Stimulated activated CD4-positive, alpha-beta T cell treated with anti-CD3 and anti-CD28 coated beads, Interleukin-2, amount 100 ng/mL, for 4 hours (primary cell): ENCODE data around the gene CTIF.

Source experiments
- DNase-seq: peaks from one replicate; pipeline ENCODE4 v3.0.0-alpha.2; 2020; ENCODE audit warnings: low read depth

Gene CTIF

DNA sequence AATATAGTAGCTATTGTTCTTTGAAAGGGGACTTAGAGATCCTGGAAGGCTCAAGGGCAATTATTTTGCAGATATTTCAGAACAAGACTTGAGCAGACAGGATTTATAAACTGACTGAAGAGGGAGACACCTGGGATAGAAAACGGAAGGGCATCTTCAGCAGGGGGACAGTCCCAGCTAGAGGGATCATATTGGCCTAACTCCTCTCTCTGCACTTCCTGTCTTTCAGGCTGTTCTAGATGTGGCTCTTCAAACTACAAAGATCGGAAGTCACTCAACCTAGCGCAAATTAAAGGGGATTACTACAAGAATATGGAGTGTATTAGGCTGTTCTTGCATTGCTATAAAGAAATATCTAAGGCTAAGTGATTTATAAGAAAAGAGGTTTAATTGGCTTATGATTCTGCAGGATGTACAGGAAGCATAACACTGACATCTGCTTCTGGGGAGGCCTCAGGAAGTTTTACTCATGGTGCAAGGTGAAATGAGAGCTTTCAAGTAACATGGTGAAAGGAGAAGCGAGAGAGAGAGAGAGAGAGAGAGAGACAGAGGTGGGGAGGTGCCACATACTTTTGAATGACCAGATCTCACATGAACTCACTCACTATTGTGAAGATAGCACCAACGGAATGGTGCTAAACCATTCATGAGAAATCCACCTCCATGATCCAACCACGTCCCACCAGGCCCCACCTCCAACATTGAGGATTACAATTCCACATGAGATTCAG, 5.3 kb upstream of the CTIF start:
- no peak for DNase-seq

DNA sequence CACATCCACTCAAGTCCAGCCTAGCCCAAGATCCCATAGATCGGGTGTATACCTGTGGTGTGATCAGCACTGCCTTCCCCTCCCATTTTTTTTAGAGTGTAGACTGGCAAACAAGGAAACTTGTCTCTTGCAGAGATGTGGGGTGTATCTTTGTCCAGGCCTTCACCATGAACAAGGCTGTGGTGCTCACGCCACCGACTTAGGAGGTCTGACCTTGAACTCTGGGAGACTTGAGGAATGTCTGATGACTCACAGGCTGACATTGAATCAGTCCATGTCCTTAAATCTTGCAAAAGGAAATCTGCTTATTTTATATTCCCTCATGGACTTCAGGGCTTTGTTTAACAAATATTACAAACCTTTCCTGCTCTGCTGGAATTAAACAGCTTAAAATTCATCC, 4.5 kb upstream of the CTIF start:
- DNase-seq, result no peak

DNA sequence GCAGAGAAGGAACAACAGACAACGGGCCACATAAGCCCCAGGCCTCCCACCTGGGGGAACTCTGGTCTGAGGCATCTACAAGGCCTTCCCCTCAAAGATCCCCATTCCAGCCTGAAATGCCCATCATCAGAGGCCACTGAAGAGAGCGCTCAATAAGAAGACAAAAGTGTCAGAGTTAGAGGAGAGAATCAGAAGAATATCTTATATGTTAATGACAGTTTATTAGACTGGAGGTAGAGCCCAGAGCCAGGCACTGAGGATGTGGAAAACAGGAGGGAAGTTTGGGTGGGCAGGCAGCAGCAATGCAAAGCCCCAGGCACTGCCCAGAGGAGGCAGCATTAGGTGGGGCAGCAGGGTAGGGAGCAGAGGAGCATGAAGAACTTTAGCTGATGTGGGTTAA, 2.9 kb upstream of the CTIF start:
- DNase-seq, result no peak

DNA sequence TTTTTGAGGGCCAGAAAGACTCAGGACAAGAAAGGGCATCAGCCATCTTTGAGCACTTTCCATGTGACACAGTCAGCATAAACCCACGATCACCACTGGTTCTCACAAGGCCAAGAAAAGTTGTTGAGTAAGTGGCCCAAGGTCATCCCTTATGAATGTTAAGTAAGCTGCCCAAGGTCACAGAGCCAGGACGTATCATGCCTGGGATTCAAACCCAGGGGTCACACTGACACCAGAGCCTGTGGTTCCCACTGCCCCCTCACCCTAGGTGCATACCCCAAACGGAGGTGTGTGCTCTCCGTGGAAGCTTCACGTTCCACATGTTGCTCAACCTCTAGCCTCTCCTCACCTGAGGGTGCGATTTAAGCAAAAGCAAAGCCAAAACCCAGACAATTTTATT, 2.3 kb upstream of the CTIF start:
- no peak for DNase-seq

DNA sequence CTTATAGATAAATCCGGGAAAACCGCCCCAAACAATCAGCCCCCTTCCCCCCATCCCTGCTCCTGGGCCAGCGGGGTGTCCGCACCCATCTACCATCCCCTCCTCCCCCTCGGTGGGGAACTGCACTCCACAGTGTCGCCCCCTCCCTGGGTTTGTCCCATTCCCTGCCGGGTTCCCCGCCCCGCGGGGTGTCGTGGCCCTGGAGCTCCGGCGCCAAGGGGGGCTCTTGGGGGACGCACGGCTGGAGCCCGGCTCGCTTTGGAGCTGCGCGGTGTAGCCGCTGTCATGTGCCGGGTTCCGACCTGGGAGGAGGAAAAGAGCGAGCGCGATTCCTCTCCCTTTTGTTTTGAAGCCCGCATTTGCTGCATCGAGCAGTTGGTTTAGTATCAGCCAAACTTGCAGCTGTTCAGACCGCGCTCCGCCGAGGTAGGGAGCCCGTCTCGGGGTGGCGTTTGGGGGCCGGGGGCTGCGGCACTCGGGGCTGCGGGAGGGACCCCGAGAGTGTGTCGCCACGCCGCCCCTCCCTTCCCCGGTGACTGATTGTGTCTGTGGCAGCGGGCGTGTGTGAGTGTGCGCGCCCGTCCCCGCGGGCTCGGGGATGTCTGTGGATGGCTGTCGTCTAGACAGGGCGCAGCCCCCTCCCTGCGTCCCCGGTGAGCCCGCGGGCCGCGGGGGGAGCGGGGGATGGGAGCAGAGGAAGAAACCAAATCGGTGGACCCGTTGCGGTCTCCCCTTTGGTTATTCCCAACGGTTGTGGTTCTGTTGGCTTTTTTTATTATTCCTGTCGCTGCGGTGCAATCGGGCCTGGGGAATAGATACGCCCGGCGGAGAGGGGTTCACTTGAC, 797 bp downstream of the CTIF start:
- DNase-seq, result peak; percentile 10

DNA sequence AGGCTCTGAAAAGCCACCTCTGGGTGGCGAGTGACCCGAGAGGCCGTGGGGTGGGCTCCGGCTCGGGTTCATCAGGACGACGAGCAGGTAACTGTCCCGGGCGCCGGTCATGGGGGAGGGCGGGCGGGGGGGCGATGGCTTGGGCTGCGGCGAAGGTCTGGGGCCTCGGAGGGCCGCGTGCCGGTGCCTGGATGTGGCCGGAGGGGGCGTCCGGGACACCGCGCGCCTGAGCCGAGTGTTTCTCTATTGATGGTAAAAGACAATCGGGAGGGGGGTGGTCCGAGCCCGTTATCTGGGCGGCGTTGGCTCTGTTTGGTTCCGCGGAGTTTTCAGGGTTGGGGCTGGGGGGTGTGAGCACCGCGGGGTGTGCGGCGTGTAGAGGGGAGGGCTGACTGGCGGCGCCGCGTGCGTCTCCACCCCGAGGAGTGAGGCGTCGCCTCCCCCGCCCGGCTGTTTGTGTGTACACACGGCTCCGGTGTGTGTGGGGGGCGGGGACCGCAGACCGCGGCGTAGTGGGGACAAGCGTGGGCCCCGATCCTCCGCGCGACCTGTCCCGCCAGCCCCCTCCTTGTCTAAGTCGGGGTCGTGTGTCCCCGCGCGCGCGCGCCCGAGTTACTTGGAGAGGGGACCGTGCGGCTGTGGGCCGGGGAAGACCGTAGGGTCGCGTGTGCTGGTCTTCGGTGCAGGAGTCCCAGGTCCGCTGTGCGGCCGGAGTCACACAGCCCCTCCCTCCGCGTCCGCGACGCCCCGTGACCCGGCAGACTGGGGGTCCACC, 1.6 kb downstream of the CTIF start:
- DNase-seq, result peak; percentile 61

DNA sequence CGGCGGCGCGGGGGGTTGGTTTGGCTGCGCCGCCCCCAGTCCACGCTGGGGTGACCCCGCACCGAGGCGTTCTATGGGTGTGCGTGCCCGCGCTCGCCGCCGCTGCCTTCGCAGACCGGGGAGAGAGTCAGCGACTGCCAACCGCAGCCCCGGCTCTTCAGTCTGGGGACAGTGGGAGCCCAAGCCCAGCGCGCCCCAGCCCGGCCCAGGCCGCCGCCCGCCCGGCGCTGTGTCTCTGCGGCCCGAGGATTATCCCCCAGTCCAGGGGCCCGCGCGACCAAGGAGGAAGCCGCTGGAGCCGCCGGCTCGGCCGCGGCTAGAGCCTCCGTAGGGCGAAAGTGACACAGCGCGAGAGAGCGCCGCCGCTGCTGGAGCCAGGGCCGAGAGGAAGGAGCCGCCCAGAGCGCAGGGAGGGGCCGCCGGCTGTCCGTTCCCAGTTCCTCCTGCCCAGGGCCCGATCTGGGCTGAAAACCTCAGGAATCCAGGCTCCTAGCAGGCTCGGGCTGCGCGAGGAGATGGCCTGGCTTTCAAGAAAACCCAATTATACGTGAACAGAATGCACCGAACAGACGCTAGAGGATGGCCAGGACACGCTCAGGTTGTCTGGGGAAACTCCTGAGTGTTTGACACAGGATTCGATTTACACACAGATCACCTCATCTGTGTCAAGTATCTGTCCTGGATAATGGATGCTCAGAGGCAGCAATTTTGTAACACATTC, 2.4 kb downstream of the CTIF start:
- peak; percentile 2 for DNase-seq

DNA sequence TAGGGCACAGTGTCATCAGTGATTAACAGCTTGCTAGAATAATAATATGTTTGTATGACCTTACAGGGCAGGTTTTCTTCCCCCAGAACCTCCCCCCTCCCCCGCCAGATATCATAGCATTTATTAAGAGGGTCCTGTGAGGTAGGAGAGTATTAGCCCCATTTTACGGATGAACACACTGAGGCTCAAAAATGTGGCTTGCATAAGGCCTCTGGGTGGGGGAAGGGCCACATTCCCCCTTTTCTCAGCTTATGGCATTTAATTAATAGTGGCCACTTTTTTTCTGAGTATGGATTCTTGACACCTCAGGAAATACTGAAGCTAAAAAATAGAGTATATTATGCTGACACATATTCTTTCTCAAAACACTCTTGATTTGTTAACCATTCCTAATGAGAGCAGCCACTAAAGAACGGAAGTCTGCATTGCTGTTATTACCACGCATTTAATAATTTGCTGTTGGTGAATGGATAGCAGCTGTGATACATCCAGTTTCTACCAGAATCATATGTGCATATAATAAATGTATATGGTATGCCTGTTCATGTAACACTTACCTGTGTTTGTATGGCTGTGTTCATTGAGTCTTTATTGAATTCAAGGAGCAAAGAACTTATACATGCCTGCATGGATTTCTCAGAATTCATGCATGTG, 3.0 kb downstream of the CTIF start:
- no peak for DNase-seq

DNA sequence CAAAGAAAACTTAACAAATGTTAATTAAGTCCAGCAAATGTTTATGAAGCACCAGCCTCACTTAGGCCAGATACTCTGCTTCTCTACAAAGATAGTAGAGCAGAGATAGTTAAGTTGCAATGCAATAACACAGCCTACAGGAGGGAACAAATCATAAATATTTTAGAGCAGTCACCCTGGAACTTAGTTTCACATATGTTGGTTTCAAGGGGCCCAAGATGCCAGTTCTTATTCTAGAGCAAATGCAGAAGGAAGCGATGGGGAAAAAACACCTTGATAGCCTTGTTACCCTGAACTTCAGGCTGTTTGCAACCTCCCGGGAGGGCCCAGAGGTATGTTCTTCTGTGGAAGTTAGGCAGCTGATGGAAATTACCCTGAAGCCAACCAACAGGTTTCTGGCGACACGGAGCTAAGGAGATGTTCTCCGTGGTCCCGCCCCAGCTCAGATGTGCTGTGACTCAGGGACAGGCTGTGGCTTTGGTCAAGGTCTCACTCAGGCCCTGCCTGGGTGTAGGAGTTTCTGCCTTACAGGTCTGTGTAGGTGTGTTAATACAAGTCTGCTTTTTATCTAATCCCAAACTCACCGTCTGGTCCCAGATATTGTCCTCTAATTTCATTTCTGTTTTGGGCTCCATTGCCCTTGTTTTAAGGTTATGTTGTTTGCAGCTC, 3.8 kb downstream of the CTIF start:
- no peak for DNase-seq

DNA sequence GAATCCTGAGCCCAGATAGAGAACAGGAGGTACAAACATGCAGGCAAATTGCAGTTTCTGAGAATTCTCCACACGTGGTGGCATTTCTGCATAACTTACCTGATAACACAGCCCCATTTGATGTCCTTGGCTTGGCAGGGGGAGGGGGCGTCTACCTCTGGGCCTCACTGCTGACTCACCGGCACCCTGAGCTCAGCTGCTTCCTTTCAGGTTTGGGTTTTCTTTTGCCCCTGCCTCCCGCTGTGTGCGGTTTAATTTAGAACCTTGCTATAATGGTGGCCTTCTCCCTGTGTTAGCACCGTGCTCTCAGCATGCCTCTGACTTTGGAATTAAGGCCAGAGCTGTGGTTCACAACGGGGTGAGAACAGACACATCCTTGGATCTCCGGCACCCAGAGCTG, 4.4 kb downstream of the CTIF start:
- peak; percentile 34 for DNase-seq

DNA sequence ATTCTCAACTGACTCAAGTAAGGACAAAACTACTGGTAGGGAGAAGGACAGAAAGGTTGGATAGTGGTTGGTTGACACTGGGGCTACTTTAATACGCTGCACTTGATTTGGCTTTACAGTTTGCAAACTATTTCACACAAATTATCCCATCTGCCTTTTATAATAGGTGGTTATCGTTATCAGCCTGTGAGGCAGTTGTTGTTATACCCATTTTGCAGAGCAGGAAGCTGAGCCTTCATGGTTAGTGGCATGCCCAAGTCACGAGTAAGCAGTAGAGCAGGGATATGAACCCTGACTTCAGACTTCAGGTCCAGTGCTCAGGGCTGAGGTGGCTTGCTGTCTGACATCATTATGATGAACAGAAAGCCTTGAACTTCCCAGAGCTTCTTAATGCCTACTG, 5.3 kb downstream of the CTIF start:
- DNase-seq, result no peak

DNA sequence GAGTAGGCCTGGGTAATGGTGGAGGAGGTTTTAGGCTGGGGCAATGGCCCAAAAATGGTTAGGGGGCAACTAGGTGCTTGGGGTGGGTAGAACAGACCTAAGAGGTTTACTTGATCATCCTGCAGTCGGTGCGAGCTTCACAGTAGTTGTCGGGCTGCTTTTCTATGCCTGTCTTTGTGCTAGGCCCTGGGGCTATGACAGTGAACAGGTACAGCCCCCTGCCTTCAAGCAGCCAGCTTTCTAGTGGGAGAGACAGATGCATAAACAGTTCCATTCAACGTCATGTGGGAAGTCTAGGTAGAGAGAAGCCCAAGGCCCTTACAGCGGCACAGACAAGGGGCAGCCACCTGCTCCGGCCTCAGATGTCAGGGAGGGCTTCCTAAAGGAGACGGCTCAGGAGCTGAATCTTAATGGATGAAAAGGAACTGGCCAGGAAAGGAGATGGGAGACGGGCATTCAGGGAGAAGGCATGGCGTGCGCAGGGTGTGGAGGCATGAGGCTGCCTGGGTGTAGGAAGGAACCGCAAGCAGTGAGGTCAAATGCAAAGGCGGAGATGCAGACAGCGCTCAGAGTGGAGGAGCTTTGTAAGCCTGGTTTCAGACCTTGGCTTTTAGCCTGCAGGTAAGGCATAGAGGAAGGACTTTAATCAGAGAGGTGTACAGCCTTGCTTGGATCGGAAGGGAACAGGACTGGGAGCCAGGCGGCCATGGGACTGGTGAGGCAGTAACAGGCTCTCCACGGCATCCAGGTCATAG, 6.0 kb downstream of the CTIF start:
- DNase-seq, result no peak

DNA sequence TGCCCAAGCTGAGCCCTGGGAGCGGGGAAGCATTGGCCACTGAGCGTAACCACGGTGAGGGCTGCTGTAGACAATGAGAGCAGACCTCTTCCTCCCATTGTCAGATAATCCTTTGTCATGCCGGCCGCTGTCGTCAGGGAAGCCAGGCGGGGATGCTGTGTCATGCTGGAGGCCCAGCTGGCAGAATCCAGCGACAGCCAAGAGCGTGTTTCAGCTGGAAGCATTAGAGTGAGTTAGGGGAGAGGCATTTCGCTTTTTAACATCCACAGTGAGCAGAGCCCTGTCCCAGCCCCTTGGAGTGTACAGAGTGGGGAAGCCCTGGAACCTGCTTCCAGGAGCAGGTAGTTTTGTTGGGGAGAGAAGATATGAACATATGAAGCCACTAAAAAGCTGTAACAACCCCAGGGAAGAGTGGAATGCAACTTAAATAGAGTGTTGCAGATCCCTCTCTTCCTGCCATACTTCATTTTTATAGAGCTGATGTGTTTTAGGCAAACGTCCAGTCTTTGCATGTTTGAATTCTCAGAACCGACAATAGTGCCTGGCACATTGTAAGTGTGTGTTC, 7.0 kb downstream of the CTIF start:
- no peak for DNase-seq

DNA sequence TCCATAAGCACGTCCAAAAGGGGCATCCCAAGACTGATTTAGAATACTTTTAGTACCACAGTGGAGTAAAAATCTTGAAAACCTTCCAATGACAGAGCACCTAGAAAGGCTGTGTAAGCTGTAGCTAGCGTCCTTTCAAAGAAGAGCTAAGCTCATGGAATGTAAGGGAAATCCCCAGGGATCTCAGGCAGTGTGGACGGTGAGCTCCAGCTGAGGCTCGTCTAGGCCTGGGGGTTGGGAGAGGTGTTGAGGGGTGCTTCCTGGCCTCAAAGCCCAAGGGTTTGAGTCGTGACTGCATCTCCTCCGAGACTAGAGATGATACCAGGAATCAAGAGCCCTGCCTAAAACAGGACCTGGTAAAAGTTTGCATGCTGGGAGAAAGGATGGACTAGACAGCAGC, 7.6 kb downstream of the CTIF start:
- DNase-seq, result no peak

DNA sequence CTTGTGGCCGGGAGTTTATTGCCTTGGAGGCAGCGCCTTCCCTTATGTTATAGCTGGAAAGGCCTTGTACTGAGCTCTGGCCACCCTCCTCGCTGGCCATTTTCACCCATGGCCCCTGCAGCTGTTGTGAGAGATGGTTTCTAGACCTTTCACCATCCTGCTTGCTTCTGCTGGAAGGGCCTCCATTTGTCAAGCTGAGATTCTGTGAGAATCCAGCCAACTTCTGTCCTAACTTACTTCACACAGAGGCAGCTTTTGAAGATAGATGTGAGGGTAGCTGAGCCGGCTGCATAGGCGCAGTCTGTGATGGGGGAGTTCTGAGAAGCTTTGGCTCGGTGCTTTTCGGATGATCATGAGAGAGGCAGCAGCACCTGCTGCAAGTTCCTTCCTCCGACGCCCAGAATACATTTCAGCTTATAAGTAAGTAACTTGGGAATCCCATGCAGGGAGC, 8.7 kb downstream of the CTIF start:
- DNase-seq, result no peak

DNA sequence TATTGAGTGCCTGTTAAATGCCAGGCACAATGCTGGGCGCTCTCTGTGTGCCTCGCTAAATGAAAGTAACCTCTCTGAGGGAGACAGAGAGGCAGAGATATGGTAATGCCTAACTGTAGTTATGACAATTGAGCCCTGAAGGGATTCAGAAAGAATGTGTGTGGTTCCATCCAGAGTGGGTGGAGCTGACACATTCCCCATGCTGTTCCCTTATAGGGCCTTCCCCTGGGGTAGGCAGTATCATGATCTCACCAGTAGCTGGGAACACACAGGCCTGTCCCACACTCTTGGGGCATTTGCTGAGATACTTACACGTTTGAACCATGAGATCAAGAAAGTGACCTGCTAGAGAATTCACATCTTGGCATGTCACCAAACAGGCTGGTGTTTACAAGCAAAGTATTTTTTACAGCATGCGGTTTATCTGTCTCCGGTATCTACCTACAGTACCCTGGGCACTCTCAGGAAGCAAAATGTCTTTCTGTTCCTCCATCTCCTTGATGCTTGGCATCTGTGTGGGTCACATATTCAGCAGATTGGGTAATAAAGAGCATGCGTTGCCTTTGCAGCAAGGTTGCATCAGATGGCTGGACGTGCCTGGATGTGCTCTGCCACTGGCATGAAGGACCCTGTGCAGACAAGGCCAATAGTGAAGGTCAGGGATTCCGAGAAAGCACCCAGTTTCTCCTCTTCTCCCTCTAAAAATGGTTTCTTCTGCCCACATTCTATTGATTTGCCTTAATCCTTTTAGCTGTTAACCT, 9.4 kb downstream of the CTIF start:
- DNase-seq, result no peak

DNA sequence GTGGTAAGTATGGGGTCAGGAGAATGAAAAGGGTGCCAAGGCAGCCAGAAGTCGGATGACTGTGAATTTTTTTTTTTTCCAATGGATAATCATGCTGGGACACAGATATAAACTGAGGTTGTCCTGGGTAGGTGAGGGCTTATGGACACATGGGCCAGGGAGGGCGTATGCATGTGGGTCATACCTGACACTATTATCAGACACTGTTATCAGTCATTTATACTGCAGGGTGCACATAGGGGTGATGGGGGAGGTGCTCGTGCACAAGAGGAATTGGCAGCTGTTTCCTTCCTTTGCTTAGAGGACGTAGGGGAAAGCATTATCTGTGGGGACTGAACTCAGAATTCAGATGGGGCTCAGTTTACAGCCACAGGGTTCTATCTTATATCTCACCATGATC, 10.1 kb downstream of the CTIF start:
- DNase-seq, result no peak

DNA sequence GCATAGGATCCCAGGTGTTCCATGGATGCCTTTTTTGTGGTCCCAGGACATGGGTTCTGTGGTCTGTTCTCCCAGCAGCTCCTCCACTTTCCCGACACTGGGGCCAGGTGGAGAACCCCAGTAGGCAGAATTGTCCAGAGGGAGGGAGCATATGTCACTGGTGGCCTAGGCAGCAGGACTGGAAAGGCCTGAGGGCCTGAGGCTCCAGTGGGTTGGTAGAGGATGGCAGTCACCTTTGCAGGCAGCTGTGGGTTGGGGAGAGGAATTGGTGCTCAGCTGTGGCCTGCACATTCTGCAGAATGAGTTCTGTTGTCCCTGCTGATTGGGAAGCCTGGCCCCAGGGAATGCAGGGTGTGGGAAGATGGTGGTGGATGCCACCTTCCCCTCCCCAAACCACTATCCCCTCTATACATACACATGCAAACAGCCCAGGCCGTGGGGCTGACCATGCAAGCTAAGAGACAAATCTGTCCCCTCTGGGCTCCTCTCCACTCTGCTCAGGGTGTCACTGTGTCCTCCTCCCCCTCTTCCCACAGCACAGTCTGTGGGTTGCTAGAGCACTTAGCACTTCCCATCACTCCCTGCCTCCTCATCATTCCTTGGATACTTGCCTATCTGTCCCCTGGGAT, 11.4 kb downstream of the CTIF start:
- no peak for DNase-seq

DNA sequence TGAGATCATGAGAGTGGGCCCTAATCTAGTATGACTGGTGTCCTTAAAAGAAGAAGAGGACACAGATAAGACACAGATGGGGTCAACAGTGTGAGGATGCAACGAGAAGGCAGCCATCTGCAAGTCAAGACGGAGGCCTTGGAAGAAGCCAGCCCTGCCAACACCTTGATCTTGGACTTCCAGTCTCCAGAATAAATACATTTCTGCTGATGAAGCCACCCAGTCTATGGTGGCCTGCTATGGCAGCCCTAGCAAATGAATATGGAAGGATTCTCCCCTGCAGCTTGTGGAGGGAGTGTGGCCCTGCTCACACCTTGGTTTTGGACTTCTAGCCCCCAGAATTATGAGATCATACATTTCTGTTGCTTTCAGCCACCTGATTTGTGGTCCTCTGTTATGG, 12.3 kb downstream of the CTIF start:
- no peak for DNase-seq
